ENCODE results near the gene ARSA. TPM values are rescaled to one million over a fixed set of nuclear protein-coding genes. Genes with fewer than 3 reads are reported as not detected.

Gene ARSA
- total and polyA plus RNA-seq, 2 of the 13 experiments (the other 11 are each of a cell fraction or from before 2014, with no cell fraction given), result 9.0 to 11.5 TPM

- no peaks in the 10 kb centered on the region for H3K9me3 ChIP-seq (ENCODE audit: low read length)
- FAIRE-seq (no peak), ATAC-seq (no peak), DNase-seq (ENCODE audit: low spot score) (no peak)
- WGBS (ENCODE audit: low lambda C conversion rate), result 58% methylated on average over 6 of the region's 6 CpGs
- H3K27me3 ChIP-seq (ENCODE audit: control insufficient read depth in 1 of 2, insufficient read depth in 2 of 2, low read length in 2 of 2), result peaks cover 0 to 6% of the 10 kb centered on the region in 2 experiments; a peak in 2 of 5 replicates
- H2AFZ ChIP-seq (ENCODE audit: low read length), result no peak overlapping the region
- intact Hi-C loops (cut with micrococcal nuclease; ENCODE audit: unreplicated experiment), result no loop called here
- H3K4me2 ChIP-seq (ENCODE audit: low read depth, low read length), result no peak overlapping the region
- no peak overlapping the region for H3K4me3 ChIP-seq (replicated peaks in 1 of 3; ENCODE audit: insufficient read depth in 1 of 3, low read depth in 2 of 3, low read length in 3 of 3)
- CTCF ChIA-PET (ENCODE audit: low intra/inter-chr PET ratio, low total read pairs), result no interaction called here
- no peaks in the 10 kb centered on the region for H4K20me1 ChIP-seq (ENCODE audit: insufficient read depth, low read length)
- H3K9ac ChIP-seq (ENCODE audit: insufficient read depth, low read depth, low read length), result no peak overlapping the region
- no peak for TF ChIP-seq KLF15 (CRISPR knock-in tag; IDR thresholded peaks at IDR 0.05; ENCODE audit: borderline replicate concordance)
- TF ChIP-seq RBM22 (optimal IDR thresholded peaks at IDR 0.05; ENCODE audit: low read length), result no peak
- no peak for TF ChIP-seq ZNF775 (CRISPR knock-in tag; IDR thresholded peaks at IDR 0.05; ENCODE audit: borderline replicate concordance)
- TF ChIP-seq MTA1 (CRISPR knock-in tag; IDR thresholded peaks at IDR 0.05; ENCODE audit: borderline replicate concordance), result no peak
- no peak for TF ChIP-seq NR2F1 (CRISPR knock-in tag; IDR thresholded peaks at IDR 0.05)
- no peak for TF ChIP-seq ZNF350 (CRISPR knock-in tag; IDR thresholded peaks at IDR 0.05; ENCODE audit: borderline replicate concordance, low read depth)
- TF ChIP-seq ZNF550 (CRISPR knock-in tag; IDR thresholded peaks at IDR 0.05; ENCODE audit: borderline replicate concordance), result no peak
- no peak for TF ChIP-seq NCOR1 (IDR thresholded peaks at IDR 0.05; ENCODE audit: borderline replicate concordance, low read length)
- no peak for TF ChIP-seq HNF4G (IDR thresholded peaks at IDR 0.05; ENCODE audit: borderline replicate concordance, low read depth, low read length)
- no peak for TF ChIP-seq HNF4G (CRISPR knock-in tag; IDR thresholded peaks at IDR 0.05; ENCODE audit: borderline replicate concordance, low read depth)
- no peak for TF ChIP-seq ZNF124 (CRISPR knock-in tag; IDR thresholded peaks at IDR 0.05)
- TF ChIP-seq ZNF264 (CRISPR knock-in tag; IDR thresholded peaks at IDR 0.05), result no peak
- in situ Hi-C loops (cut with HindIII; ENCODE audit: extremely low pct_ligation_motif_present, low pct_unique_long_range_greater_than_20kb), result no loop called here
- no peak overlapping the region for H3K27ac ChIP-seq (ENCODE audit: extremely low read length, insufficient read depth, low read length)
- H3K4me1 ChIP-seq (ENCODE audit: insufficient read depth, low read length), result peaks cover 4% of the 10 kb centered on the region; the same call in 1 of the 2 replicates
- no peaks in the 10 kb centered on the region for H3K79me2 ChIP-seq (ENCODE audit: insufficient read depth, low read length)
- no TSS peak for BruUV-seq (replicated peaks)
- POLR2A ChIA-PET, result no interaction called here
- no peaks in the 10 kb centered on the region for H3K36me3 ChIP-seq (replicated peaks in 1 of 2; ENCODE audit: control insufficient read depth in 1 of 2, insufficient read depth in 2 of 2, low read length in 2 of 2)
Observed at GRCh38 chr22:50607659-50608020, 20.3 kb downstream of the ARSA start.

Data from HepG2 (cell line).